Measurements from ENCODE around the gene DNAJC11.
"Not testable (repeated sequence)": the region's sequence is repeated elsewhere in the genome, so short reads cannot be mapped to it uniquely, and the experiment has no call there.

Gene DNAJC11

GRCh38 chr1:6645018-6645417 is 56.6 kb downstream of the DNAJC11 start:
- TF ChIP-seq CTCF (IDR thresholded peaks at IDR 0.05; ENCODE audit: insufficient read depth, low read length, missing control alignments) = no peak
- no peak for DNase-seq (ENCODE audit: low read depth, low spot score)
- POLR2A ChIA-PET = interaction anchor here (1.1 kb wide), 1 partner anchor 13 kb away, joined by 3 read pairs; no protein-coding TSS in a partner anchor
- no peak overlapping the region for H3K4me3 ChIP-seq (ENCODE audit: low read depth, low read length)
- CTCF ChIA-PET = interaction anchor here (1.0 to 8.3 kb wide), 13 partner anchors 10 to 398 kb away, joined by 3 to 120 read pairs (median 5); partner anchors contain the start of genes NOL9, PLEKHG5 and TAS1R1

GRCh38 chr1:6640867-6641266 is 60.7 kb downstream of the DNAJC11 start:
- DNase-seq (ENCODE audit: low read depth, low spot score); POLR2A ChIA-PET; H3K4me3 ChIP-seq (ENCODE audit: low read depth, low read length): not testable (repeated sequence)
- CTCF ChIA-PET = interaction anchor here (1.1 to 8.3 kb wide), 4 partner anchors 11 to 152 kb away, joined by 4 to 120 read pairs (median 8); partner anchors contain the start of genes NOL9, PLEKHG5 and TAS1R1

- CTCF ChIA-PET = interaction anchor here (0.7 to 7.6 kb wide), 2 partner anchors 8 to 152 kb away, joined by 4 to 69 read pairs; no protein-coding TSS in a partner anchor
- TF ChIP-seq CTCF (IDR thresholded peaks at IDR 0.05; ENCODE audit: insufficient read depth, low read length, missing control alignments) = no peak
- no peak overlapping the region for H3K4me3 ChIP-seq (ENCODE audit: low read depth, low read length)
- no peak for DNase-seq (ENCODE audit: low read depth, low spot score)
- POLR2A ChIA-PET = no interaction called here
These were observed 63.4 kb downstream of the DNAJC11 start for GRCh38 chr1:6638226-6638625.

- no peak for DNase-seq (ENCODE audit: low read depth, low spot score)
- H3K4me3 ChIP-seq (ENCODE audit: low read depth, low read length) = no peak overlapping the region
- ChIA-PET CTCF (interaction anchor here (1.0 to 7.6 kb wide), 2 partner anchors 8 to 33 kb away, joined by 4 to 69 read pairs; no protein-coding TSS in a partner anchor), POLR2A (no interaction called here)
- no peak for TF ChIP-seq CTCF (IDR thresholded peaks at IDR 0.05; ENCODE audit: insufficient read depth, low read length, missing control alignments)
These were observed 63.8 kb downstream of the DNAJC11 start for GRCh38 chr1:6637770-6638169.

- not testable (repeated sequence) for H3K4me3 ChIP-seq (ENCODE audit: low read depth, low read length); DNase-seq (ENCODE audit: low read depth, low spot score)
- ChIA-PET CTCF (interaction anchor here (0.8 to 7.6 kb wide), 3 partner anchors 9 to 151 kb away, joined by 3 to 69 read pairs (median 4); no protein-coding TSS in a partner anchor), POLR2A (interaction anchor here (0.6 kb wide), 1 partner anchor 12 kb away, joined by 3 read pairs; no protein-coding TSS in a partner anchor)
These were observed 64.8 kb downstream of the DNAJC11 start for GRCh38 chr1:6636778-6637177.

GRCh38 chr1:6635910-6636760 is 65.5 kb downstream of the DNAJC11 start:
- POLR2A ChIA-PET = no interaction called here

More at GRCh38 chr1:6635910-6636760, 65.5 kb downstream of the DNAJC11 start:
- DNase-seq (ENCODE audit: low read depth, low spot score) = no peak
- CTCF ChIA-PET = interaction anchor here (0.8 to 7.6 kb wide), 3 partner anchors 10 to 150 kb away, joined by 3 to 69 read pairs (median 6); partner anchors contain the start of genes NOL9 and TAS1R1
- no peak overlapping the region for H3K4me3 ChIP-seq (ENCODE audit: low read depth, low read length)
- no peak for TF ChIP-seq CTCF (IDR thresholded peaks at IDR 0.05; ENCODE audit: insufficient read depth, low read length, missing control alignments)
